Caki2 (cell line): Measurements from ENCODE around the gene STK31. TPM values are rescaled to one million over a fixed set of nuclear protein-coding genes. Genes with fewer than 3 reads are reported as not detected.
A peak's percentile ranks its signal among the peaks of the same experiment; 100 is the strongest.
"Not testable (repeated sequence)": the region's sequence is repeated elsewhere in the genome, so short reads cannot be mapped to it uniquely, and the experiment has no call there.

Experiments used
- DNase-seq: peaks from one replicate; pipeline ENCODE4 v3.0.0-alpha.2; 2015; ENCODE audit warnings: low read depth
- in situ Hi-C: cut with HindIII; loops from 2 replicates; pipeline ENCODE4 v1.10.0; 2016; ENCODE audit warnings: low sequenced_read_pairs, low pct_unique_long_range_greater_than_20kb, mixed read lengths
- total RNA-seq: library from RNA; depleted of rRNA; stranded (reverse); fragments of >200 nt; shearing (Covaris generic); gene quantifications from 2 replicates; pipeline ENCODE4 v1.2.3, GENCODE V29; 2014; ENCODE audit warnings: low replicate concordance

Gene STK31
- total RNA-seq, 1 experiment from 2014 or later, result not detected

DNA sequence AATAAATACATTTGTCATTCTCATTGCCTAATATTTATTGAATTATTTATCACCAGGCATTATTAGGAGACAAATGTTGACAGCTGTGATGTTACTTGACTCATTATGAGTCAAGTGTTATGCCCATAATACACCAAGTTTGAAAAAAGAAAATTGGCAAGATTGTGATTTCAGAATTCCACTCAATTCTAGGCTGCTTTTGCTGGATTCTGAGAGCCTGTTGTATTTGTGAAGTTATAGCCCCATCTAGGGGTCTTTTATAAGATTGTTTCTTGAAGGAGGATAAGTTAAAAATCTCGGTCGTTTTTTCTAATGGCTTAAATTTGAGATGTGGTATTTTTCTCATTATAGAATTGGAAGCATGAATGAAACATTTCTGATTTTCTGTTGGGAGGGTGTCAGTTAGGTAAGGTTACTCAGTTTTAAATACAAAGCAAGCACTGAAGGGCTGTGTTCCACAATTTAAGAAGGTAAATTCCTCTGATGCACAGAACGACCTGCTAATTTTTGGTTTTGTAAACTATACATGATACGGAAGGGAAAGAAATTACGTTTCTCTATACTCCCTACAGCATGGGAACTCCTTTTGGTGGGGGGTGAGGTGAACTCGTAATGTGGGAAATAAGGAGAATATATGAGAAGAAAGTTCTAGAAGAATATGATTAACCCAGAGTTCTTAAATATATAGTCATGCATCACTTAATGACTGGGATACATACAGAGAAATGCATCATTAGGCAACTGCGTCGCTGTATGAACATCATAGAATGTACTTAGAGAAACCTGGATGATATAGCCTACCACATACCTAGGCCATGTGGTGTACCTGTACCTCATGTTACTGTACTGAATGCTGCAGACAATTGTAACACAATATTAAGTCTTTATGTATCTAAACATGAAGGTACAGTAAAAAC is 2.6 kb downstream of the STK31 start:
- in situ Hi-C loops, result no loop called here
- peak; percentile 53 for DNase-seq

DNA sequence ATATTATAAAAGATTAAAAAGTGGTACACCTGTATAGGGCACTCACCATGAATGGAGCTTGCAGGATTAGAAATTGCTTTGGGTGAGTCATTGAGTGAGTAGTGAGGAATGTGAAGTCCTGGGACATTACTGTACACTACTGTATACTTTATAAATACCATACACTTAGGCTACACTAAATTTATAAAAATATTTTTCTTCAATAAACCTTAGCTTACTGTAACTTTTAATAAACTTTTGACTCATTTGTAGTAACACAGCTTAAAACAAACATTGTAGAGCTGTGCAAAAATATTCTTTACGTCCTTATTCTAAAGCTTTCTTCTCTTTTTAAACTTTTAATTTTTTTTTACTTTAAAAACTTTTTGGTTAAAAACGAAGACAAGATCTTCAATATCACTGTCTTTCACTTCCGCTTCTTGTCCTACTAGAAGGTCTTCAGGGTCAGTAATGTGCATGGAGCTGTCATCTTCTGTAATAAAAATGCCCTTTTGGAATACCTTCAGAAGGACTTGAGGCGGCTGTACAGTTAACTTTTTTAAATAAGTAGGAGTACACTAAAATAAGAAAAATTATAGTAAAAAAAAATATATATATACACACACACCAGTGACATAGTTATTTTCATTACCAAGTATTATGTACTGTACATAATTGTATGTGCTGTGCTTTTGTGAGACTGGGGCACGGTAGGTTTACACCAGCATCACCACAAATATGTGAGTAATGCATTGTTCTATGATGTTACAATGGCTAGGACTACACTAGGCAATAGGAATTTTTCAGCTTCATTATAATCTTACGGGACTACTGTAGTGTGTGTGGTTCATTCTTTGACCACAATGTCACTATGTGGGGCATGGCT is 3.5 kb downstream of the STK31 start:
- peak; percentile 70 for DNase-seq
- in situ Hi-C loops, result no loop called here

DNA sequence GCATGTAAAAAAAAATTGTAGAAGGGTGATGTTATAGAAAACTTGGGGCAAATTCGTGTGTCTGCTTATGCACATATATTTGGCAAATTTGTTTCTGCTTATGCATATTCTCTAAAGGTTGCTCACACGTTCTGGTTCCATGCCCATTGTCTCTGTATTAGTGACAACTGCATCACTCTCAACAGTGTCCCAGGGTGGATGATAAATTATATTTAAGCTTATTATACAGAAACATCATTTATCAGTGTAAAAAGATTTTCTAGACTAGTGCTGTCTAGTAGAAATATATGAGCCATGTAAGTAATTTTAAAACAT is 4.1 kb downstream of the STK31 start:
- in situ Hi-C loops, result no loop called here
- no peak for DNase-seq

DNA sequence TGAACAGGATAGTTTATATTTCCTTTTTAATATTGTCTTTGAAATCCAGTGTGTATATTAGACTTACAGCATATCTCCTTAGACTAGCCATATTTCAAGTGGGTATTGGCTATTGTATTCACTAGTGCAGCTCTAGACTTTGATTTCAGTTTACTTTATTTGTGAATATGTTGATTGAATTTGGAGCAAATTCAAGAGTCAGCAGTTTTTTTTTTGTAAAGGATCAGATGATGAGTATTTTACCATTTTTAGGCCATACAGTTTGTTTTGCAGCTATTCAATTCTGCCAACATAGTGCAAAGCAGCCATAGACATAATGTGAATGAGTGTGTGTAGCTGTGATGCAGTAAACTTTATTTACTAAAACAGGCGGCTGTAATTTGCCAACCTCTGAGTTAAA is 4.6 kb downstream of the STK31 start:
- in situ Hi-C loops, result no loop called here
- no peak for DNase-seq

DNA sequence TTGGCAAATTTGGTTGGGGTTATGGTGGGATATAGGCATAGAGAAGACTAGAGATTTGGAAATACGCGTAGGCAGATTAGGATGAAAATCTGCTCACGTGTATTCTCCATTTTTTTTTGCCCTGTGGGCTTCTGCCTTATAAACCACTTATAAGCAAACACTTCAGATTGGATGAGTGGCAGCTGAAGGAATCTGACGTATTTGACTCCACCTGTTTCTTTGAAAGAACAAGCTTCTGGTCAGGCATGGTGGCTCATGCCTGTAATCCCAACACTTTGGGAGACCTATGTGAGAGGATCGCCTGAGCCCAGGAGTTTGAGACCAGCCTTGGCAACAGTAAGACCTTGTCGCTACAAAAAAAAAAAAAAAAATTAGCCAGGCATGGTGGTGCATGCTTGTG is 5.1 kb downstream of the STK31 start:
- no peak for DNase-seq
- in situ Hi-C loops, result no loop called here

DNA sequence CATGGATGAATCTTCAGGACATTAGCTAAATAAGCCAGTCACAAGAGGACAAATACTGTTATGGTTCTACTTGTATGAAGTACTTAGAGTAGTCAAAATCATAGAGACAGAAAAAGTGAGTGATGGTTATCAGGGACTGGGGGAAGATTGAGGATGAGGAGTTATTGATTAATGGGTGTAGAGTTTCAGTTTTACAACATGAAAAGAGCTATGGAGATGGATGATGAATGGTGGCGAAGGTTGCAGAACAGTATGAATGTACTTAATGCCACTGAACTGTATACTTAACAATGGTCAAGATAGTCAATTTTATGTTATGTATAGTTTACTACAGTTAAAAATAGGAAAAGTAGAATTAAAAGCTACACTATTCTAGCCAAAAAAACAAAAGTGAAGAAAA is 7.8 kb downstream of the STK31 start:
- DNase-seq, result no peak
- in situ Hi-C loops, result no loop called here

DNA sequence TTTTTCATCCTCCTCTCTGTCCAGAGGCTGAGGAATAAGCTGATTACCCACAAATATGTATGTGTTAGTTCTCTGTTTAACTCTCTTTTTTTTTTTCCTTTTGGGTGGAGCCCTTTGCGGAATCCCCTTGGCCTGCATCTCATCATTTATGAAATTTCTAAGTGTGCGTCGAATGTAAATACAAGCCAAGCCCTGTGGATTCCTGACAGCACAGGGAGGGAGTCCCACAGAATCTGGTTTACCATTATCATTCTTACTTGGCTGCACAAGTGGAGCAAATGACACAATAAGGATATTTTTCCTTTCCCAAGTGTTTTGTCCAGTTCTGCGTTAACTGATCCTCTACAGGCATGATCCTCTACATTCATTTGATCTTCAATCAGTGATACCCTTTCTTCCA is 11.4 kb downstream of the STK31 start:
- DNase-seq, result no peak
- in situ Hi-C loops, result no loop called here

DNA sequence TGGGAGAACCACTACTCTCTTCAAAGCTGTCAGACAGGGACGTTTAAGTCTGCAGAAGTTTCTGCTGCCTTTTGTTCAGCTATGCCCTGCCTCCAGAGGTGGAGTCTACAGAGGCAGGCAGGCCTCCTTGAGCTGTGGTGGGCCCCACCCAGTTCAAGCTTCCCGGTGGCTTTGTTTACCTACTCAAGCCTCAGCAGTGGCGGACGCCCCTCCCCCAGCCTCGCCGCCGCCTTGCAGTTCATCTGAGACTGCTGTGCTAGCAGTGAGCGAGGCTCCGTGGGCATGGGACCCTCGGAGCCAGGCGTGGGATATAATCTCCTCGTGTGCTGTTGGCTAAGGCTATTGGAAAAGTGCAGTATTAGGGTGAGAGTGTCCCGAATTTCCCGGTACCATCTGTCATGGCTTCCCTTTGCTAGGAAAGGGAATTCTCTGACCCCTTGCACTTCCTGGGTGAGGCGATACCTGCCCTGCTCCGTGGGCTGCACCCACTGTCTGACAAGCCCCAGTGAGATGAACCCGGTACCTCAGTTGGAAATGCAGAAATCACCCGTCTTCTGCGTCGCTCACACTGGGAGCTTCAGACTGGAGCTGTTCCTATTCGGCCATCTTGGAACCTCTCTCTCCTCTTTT is 12.7 kb downstream of the STK31 start:
- in situ Hi-C loops, DNase-seq: not testable (repeated sequence)

DNA sequence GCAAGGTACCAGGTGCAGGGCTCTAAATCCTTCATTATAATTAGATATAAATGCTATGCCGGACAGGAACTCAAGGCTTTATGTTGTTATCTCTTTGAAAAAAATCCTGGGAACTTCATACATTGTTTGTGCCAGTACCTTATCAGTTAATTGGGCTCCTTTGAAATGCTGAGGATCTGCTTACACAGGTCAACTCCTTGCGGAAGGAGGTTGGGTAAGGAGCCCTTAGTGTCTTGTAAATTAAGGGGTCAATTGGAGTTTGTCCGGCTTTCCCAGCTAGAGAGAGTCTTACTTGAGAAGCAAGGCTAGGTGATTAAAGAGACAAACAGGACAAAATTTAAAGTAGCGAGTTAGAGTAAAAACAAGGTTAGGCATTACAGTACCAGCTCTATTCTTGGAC is 14.1 kb downstream of the STK31 start:
- in situ Hi-C loops, result not testable (repeated sequence)

DNA sequence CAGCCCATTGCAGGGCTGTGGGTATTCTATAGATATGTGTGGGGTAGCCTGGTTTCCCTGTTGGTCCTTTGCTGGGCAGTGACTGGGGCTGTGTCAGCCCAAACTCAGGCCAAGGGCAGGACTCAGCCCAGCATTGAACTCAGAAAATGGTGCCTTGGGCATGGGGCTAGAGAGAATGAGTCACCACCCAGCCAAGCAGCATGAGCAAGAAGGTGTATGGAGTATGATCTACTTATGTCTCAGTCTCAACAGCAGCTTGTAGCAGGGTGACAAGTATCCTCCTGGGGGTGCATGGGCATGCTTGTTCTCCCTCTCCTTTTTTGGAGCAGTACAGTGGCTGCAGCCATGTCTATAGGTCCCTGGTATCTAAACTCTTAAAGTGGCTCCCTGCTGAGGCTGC is 32.0 kb downstream of the STK31 start:
- DNase-seq, result no peak

More for the DNA sequence above, 14.1 kb downstream of the STK31 start:
- not testable (repeated sequence) for DNase-seq

DNA sequence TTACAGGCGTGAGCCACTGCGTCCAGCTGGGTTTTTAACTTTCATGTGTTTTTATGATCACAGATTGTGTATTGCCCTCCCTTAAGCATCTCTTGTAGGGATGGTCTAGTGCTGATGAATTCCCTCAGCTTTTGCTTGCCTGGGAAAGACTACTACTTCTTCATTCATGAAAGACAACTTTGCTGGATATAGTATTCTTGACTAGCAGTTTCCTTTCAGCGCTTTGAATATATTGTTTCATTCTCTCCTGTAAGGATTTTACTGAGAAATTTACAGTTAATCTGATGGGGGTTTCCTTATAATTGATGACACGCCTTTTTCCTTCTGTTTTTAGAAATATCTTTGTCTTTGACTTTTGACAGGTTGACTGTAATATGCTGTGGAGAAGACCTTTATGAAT is 33.2 kb downstream of the STK31 start:
- in situ Hi-C loops, result no loop called here

More for the DNA sequence above, 32.0 kb downstream of the STK31 start:
- in situ Hi-C loops, result no loop called here

DNA sequence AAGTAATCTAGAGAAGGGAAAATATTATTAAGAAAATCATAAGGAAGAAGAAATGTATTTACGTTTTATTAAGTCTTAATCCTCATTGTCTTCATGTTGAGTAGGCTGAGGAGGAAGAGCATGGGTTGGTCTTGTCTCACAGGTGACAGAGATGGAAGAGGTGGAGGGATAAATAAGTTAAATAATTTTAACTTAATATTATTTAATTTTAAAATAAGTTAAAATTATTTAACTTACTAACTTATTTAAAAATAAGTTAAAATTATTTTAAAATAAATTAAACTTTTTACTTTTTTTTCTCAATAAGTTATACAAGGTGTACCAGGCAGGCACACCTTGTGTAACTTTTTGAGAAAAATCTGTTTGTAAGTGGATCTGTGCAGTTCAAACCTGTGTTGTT is 36.6 kb downstream of the STK31 start:
- no peak for DNase-seq
- in situ Hi-C loops, result no loop called here

More for the DNA sequence above, 33.2 kb downstream of the STK31 start:
- DNase-seq, result no peak

DNA sequence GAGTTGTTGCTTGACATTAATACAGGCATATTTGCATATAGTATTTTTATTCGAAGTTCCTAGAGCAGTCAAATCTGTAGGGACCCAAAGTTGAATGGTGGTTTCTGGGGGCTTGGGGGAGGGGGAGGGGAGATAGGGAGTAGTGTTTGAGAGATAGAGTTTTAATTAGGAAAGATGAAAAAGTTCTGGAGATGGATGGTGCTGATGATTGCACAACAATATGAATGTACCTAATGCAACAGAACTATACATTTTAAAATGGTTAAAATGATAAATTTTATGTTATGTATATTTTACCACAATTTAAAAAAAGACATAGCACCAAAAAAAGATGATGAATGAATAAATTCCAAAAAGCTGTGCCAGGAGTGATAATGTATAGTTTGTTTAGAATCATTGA is 41.8 kb downstream of the STK31 start:
- no peak for DNase-seq
- in situ Hi-C loops, result no loop called here

DNA sequence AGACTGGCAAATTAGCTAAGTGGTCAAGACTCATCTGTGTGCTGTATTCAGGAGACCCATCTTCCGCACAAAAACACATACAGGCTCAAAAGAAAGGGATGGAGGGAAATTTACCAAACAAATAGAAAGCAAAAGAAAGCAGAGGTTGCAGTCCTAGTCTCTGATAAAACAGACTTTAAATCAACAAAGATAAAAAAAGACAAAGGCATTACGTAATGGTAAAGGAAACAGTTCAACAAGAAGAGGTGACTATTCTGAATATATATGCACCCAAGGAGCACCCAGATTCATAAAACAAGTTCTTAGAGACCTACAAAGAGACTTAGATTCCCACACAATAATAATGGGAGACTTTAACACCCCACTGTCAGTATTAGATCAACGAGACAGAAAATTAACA is 48.8 kb downstream of the STK31 start:
- in situ Hi-C loops, DNase-seq: not testable (repeated sequence)

DNA sequence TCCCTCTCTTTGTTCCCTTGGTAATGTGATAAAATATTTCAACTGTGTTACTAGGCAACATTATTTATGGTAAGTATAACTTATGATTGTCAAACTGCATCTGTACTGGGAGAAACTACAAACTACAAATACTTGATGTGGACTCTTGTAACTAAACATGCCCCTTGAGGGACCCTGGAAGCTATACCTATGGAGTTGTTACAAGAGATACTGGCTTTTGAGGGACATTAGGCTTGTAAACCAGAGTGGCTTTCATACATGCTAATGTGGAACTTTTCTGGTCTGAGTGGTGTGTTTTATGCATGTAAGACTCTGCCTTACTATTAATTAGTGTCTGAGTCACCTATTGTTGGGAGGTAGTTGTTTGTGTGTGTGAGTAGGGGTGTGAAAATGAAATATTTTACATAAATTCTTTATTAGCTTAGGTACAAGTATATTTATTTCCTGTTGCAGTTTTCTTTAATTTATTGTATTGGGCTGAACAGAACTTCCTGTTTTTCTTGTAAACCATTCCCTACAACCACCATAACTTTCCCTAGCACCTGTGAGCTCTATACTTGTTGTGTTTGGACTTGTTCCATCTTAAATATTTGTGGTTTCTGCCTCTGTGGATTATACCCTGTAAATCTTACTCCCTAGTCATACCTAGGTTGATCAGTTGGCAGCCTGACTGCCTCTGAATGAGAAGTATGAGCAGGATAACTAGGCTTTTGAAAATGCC is 49.8 kb downstream of the STK31 start:
- DNase-seq, result peak; percentile 90
- in situ Hi-C loops, result no loop called here

DNA sequence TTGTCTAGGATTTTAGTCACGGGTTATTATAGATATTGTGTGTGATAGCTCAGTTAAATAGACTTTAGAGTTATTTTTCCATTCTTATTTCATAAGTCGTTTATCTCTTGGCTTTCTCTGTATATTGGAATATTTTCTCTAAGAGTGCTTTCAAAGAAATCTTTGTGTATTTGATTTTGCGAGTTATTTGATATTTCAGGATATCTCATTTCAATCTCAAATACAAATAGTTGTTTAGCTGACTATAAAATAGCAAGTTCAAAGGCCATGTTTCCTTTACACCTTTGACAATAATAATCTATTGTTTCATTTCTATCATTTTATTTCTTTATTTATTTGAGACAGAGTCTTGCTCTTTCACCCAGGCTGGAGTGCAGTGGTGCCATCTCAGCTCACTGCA is 55.9 kb downstream of the STK31 start:
- in situ Hi-C loops, result no loop called here
- no peak for DNase-seq

DNA sequence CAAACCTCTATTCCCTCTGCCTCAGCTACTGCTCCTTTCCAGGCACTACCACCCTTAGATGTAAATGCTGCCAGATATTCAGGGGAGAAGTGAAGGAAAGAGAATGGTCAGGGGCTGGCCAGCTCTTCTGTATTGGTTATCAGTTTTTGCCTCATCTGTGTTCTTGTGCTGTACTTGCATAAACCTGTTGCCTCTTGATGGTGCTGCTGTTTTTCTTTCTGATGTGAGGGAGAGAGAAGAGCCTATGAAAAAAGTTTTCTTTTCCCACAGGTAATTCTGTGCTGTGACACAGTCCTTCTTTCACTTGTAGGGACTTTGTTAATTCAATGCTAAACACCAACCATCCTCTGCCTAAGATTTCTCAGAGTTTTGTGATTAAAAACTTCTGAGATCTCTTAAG is 57.5 kb downstream of the STK31 start:
- in situ Hi-C loops, result no loop called here
- DNase-seq, result no peak

DNA sequence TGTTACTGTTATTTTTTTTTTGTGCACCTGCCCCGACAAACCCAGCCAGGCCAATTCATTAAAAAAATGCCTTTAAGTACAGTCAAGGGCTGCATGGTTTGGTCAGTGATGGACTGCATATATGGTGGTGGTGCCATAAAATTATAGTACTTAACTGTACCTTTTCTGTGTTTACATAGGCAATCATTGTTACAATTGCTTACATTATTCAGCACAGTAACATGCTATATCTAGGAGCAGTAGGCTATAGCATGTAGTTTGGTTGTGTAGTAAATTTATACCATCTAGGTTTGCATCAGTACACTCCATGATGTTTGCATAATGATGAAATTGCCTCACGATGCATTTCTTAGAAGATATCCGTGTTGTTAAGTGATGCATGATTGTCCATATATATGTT is 58.0 kb downstream of the STK31 start:
- no peak for DNase-seq
- in situ Hi-C loops, result no loop called here
